Activated CD4-positive, alpha-beta T cell treated with anti-CD3 and anti-CD28 coated beads for 24 hours (primary cell): ENCODE data around the gene EYA4.

Experiments used
- DNase-seq, 2 donors: peaks; one replicate each; pipeline ENCODE4 v3.0.0-alpha.2; 2020; ENCODE audit warnings: low read depth in 2 of 2

Gene EYA4

DNA sequence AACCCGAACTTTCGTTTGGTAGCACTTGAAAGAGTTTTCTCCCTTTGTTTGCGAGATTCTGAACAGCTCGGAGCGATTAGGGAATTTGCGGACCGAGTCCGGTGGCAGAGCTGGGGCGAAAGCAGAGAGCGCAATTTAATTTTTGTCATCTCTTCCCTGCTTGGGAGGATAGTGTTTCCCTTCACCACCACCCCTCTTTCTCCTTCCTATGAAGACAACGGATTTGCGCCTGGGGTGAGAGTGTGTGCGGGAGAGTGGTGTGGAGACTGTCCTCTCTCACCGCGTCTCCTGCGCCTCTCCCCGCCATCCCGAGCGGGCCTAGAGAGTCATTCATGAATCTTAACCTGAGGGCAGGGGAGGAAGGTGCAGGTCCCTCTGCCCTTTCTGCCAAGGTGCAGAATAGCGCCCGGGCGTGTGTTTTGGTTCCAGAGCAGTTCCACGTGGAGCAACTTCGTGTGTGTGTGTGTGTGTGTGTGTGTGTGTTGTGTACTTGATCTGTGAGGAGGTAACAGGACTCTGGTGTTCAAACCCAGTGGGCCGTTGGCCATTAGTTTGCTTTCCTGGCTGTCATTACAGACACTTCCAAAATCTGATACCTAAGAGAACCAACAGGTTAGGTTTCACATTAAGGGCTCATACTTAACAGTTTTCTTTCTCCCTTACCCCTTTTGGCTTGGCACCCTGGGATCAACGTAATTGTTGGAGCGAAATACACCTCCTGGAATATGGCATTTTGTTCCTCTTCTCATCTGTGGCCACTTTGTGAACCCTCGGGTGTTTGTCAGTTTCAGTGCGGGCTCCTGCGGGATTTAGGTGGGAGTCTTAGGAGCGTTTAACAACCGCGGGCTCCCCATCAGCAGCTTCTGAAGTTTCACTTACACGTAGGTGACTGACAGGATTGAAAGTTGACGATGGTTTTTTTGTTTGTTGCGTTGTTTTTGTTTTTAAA is 1.8 kb downstream of the EYA4 start:
- no peak for DNase-seq

DNA sequence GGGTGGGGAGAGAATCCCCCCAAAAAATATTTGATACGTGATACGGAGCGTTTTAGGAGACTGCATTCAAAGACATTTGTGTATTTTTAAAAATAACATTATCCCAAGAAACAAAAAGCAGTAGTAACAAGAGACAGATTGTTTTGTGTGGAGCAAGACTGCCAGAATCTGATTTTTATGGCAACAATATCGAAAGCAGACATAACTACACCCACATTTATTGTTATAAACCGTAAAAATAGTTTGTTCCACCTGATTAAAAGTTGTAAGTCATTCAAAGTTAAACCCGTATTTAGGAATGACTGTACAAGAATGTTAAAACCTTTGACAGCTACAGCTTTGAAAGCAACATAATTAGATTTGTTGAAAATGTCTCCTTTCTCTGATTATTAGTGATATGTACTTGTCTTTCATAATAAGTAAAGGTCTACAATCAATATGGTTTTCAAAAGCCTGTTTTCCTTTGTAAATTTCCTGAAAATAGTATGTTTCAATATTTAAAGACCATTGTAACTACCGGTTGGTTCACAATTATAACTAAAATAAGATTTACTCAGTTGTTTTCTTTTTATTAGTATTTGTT is 2.7 kb downstream of the EYA4 start:
- no peak for DNase-seq

DNA sequence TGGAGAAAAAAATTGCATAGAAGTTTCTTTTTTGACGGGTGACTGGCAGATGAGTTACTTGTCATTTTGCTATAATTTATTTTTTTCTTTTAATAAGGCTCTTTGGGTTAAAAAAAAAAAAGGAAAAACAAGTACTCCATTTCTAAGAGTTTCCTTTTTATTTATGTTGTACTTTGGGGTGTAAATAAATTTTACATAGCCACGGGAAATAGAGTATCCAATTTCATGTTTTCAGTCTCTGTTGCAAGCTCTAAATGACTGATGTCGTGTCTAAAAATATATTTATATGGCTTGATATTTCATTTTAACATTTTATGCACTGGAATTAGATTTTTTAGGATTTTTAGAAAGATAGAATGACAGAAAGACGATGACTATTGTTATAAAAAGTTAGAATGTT is 3.4 kb downstream of the EYA4 start:
- no peak for DNase-seq

DNA sequence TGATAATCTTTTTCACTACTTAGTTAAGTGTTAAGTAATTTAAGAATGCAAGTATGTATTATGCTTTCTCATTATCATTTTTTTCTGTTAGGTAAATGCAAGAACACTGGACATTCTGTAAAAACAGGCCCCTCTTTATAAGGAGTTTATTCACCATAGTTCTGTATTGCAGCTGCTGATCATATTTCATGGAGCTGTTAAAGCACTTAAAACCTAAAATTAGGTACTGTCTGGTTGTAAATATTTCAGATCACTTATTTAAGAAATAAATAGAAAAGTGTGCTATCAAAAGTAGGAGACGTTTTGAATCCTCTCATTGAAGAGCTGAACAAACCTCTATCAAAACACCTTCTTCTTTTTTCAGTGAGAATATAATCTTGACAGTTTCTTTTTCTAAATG is 3.9 kb downstream of the EYA4 start:
- DNase-seq = no peak

DNA sequence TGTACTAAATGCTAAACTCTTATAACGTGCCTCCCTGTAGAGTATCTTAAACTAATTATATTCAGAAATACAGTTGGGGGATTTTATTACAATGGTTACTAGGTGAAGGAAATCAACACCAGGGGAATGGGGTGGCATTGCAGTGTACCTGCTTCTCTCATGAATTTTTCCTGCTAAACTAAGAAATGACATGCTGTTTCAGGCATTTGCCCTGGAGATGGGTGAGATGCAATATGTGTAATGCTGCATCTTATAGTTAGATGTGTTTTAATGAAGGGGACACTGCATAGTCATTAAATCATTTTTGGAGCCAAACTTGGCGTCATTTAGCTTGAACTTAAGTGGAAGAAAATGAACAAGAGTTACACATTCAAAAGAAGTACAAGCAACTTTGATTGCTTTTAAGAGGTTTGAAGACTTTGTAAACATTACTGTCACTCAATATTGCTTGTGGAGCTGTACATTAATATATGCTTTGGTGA is 4.3 kb downstream of the EYA4 start:
- no peak for DNase-seq

DNA sequence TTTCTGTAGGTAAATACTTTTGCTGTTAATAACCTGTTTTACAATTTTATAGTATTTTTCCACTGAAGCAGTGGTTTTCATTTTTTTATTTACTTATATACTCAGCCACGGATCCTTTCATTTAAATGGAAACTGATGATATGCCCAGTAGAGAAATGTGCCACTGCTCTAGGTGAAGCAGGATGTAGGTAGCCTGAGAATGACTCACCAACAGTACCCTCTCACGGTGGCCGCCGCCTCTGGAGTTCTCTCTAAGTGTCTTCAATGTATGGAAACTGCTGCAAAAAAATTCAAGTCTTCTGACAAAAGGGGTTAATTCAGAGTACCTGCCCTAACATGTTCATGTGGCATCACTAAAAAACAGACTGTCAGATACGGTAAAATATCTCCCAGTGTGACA is 6.4 kb downstream of the EYA4 start:
- DNase-seq = no peak

DNA sequence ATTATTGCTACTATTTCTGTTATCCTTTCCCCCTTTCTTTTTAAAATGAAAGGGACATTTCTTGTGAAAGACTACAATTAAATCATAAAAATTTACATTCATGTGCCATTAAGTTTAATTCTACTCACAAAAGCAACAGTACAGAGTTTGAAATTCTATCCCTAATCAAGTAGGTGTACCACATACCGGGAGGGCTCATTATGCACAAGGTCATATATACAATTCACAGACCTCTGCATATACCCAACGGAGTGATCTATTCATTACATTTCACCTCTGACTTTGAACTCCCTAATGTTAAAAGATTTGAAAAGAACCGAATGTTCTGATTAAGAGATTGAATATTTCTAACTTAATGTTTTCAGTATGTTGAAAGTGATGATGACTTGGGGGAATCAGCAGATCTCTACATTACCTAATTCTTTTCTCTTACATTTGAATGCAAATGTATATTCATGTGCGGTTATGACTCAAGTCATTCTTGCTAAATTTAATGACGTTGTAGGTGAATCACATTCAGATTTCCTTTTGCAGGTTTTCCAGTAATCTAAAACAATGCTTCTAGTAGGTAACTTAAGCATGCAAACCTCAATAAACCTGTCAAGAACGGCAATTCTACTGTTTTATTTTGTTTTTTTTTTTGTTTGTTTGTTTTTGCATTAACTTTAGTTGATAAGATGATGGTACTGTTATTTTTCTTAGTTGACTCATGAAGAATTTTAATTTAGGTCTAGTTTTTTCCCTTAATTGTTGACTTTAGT is 7.3 kb downstream of the EYA4 start:
- DNase-seq = no peak

DNA sequence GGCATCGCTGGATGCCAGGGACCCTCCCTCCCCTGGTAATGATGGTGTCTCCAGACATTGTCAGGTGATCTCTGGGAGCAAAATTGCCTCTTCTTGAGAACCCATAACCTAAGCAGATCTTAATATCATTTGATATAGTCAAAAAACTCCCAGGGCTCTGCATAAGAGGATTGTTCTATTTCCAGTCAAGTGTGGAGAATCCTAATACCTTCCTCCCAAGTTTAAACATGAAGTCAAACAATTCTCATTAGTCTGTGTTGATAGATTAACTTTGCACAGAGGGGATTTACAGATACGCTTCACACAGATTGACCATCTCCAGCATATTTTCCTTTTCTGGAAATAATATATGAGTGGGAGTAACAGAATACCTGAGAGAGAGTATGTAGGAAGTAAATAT is 10.5 kb downstream of the EYA4 start:
- DNase-seq = no peak

DNA sequence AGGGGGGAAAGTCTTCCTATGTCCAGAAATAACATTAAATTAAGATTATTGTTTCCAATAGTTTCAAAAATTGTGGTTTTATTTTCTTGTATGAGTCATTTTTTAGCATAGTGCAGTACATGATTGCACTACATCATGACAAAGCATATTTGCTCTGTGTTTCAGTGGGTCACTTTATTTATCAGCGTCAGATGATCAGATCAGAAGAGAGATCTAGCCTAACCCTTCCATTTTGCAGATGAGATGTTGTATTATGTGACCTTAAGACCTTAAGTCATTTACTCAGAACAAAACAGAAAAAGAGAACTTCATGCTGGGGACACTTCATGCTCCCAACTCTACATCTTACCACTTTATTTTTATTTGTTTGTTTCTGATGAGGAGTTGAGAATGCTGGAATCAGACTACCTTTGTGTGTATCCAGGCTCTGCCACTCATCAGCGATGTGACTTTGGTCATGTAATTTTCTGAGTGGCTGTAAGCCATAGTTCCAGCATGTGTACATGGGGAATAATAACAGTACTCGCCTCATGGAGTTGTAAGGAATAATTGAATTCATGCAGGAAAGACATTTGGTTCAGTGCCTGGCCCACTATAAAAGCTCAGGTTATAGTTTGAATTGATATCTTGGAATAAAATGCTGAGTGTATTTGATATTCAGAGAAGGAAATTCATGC is 13.5 kb downstream of the EYA4 start:
- DNase-seq = no peak

DNA sequence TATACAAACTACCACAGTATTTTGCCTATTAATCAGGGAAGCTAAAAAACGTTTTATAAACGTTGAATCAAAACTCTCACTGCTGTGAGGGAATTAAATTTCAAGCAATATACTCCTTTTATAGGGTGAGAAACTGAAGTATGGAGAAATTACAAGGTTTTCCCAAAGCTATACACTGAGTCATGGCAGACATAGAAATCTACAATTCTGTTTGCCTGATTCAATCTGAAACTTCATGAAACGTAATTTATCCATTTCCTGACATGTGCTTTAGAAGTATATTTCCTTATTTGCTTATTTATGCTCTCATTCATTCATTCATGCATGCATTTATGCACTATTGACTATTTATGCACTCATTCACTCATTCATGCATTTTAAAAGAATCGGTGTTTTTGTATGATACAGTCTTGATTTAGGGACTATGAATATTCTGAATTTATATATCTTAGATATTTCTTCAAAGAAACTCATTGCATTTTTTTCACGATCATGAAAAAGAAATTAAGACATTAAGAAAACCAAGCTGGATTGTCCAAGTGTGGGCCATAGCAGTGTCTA is 16.5 kb downstream of the EYA4 start:
- DNase-seq = no peak

DNA sequence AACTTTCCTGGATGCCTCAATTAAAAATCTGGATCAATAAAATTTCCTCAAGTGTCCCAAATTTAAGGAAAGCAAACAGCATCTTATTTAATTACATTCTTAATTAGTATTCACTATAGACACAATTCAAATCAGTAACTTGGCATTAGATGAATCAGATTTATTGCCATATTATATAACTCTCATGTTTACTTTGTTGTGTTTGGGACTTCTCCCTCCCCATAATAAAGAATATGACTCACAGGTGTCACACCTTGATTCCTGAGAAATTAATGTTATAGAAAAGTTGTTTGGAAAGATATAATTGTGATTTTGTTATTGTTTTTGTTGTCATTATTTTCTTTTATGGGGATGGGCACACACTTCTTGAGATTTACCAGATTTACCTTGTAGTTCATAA is 18.4 kb downstream of the EYA4 start:
- no peak for DNase-seq

DNA sequence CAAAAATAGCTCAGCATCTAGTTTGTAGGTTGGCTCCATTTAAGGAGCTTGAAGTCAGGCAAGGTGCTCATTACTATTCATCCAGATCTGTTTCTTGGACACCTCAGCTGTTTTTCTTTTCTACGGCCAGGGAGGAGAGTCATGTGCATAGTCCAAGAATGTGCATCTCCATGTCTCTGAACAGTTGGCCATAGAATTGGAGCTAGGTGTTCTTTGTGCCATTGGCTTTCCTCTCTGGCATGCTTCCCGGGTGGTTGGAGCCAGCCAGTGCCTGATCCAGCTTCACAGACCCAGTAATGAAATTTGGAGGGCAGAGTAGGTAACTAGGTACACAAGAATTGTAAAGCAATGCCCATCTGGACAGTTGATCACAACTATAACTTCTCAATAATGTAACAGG is 21.6 kb downstream of the EYA4 start:
- DNase-seq = no peak

DNA sequence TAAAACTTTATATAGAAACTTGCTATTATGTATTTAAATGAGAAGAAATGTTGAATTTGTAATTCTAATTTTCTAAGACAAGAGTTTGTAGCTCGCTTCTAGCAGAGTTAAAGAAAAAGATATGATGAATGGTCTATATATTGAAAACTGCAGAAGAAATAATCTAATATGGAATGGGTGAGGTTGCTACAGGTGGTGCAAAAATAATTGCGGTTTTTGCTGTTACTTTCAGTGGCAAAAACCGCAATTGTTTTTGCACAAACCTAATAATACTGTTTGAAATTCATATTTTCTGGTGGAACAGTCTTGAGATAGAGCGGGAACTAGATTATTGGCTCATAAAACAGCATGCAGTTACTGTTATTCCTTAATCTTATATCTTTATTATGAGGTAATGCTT is 23.9 kb downstream of the EYA4 start:
- DNase-seq = no peak

DNA sequence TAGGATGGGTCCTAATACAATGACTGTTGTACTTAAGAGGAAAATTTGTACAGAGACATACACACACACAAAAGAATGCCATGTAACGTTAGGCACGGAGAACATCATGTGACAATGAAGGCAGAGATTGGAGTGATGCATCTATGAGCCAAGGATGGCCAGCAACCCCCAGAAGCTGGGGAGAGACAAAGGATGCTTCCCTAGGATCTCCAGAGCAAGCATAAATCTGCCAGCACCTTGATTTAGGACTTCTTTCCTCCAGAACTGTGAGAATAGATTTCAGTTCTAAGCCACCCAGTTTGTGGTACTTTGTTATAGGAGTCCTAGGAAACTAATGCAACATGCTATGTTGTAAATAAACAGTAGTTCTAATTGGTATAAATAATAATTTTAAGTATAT is 25.0 kb downstream of the EYA4 start:
- no peak for DNase-seq

DNA sequence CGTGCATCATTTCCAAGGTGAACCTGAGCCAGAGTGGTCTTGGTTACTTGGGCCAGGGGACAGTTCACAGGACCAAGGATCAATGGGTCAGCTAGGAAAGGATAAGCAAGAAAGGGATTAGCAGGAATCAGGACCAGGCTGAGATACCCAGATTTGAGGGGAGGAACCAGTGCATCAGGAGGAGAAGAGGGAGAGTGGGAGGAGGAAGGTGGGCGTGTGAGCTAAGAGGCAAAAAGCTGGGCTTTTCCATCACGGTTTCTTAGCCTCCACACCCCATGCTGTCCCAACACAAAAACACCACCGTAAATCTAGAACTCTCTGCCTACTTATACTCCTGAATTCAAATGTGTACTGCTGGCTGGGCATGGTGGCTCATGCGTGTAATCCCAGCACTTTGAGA is 27.5 kb downstream of the EYA4 start:
- DNase-seq = no peak

DNA sequence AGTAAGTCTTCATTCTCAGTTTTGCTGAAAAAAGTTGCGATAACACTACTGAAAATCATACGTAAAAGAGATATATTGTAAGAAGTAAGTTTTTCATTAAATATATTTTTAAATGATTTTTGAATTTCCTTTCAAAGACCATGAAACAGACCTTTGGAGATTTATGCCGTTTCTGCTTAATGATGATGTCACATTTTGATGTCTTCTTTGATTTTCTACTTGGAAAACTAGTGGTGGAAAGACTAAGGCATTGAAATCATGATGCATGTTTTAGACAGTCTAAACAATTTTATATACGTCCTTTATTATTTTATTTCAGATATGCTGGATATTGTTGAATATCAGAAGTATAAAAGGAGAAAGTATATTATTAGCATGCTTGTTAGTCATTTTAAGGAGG is 33.7 kb downstream of the EYA4 start:
- DNase-seq = no peak

DNA sequence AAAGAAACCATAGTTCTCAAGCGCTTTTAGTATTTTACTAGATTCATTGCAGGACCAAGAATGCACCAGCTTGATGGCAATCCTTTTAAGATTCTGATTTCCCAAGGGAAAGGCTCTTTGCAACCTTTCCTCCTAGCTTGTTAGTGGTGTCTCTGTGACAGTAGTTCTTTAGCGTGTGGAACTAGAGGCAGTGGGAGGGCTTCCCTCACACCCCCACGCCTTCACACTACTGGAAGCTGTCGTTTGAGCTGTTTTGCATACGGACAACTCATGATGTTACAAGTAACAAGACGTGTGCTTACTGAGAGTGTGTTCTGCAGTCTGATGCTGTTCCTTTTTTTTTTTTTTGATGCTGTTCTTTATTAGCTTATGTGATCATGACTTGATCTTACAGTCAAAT is 34.1 kb downstream of the EYA4 start:
- no peak for DNase-seq

DNA sequence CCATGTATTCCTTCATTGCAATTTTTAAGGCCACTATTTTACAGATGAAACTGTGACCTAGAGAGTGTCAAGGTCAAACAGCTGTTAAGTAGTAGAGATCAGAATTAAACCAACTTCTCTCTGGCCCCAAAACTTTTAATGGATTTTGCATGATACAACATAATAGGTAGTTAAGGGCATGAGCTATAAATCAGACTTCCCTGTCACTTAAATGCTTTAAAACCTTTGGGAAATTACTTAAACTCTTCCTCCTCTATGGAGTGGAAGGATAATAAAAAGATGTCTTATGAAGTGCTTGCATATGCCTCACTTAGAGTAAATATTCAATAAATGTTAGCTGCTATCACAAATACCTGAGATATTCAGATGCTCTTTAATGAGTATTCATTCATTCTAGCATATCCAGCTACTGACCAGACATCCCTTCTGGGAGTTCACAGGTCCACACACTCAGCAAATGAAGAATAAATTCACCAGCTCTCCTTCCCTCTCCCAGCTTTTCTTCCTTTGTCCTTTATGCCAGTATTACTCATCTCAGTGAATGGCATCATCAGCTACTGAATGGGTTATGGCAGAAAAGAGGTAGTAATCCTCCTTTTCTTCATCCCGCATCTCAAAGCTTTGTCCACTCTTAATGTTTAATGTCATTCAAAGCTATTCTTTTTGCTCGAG is 36.2 kb downstream of the EYA4 start:
- no peak for DNase-seq

DNA sequence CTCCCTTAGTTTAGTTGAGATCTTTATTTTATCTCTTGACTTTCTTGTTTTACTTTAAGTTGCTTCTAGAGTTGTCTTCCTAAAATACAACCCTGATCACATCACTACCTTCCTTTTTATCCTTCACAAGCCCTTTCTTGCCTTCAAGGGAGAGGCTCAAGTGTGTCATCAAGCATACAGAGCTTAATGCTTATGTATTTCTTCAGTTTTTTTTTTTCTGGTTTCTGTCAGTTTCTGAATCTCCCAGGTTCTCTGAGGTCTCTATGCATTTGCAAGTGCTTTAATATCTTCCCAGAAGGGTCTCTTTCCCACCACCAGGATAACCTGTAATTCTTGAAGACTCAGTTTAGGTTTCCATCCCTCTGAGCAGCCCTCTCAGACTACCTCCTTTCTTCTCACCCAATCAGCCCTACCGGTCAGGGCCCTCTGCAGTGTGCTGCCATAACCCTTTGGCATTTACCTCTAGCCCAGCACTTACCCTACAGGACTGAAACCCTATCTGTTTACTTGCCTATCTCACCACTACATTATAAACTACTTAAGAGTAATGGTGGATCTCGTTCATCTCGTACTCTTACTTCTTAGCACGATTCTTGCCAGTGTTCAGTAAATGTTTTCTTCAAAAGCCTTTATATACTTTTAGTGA is 36.9 kb downstream of the EYA4 start:
- DNase-seq = no peak

DNA sequence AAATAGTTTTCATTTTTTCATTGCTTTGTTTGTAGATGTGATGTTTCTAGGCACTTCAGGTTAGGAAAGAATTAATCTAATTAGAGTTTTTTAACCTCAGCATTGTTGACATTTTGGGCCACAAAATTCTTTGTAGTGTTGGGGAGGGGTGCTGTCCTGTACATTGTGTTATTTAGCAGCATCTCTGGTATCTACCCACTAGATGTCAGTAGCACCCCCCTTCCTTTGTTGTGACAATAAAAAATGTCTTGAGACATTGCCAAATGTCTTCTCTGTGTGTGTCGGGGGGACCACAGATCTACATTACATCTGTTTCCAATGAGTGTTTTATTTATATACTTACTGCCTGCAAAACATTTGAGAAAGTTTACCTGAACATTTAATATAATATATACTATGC is 45.6 kb downstream of the EYA4 start:
- no peak for DNase-seq

DNA sequence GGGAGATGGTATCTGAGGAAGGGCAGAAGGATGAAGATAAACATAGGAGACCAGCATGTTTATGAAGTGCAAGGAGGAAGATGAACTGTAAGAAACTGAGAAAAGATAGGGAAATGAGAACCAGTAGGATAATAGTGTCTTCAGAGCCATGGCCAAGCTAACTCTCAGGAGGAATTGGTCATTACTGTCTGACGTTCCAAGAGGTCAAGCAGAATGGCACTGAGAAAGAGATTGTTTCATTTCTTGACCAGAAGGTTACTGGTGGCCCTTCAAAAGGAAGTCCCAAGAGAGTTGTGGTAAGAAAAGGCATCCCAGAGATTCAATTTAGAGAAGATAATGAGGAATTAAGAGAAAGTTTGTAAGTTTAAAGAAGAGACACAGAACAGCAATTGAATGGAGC is 47.5 kb downstream of the EYA4 start:
- DNase-seq = no peak
